T-helper 2 cell treated with Interferon-gamma antibody and Interleukin-4, amounts not matched to agents 5 μg/mL and 100 μg/mL, for 36 hours (primary cell): ENCODE measurements around the gene CAPN11.
A peak's percentile ranks its signal among the peaks of the same experiment; 100 is the strongest.
"Not testable (repeated sequence)": the region's sequence is repeated elsewhere in the genome, so short reads cannot be mapped to it uniquely, and the experiment has no call there.

Source experiments
- DNase-seq: peaks from one replicate; pipeline ENCODE4 v3.0.0; 2021; ENCODE audit warnings: low spot score
- H3K27ac Mint-ChIP-seq: one replicate; pipeline ENCODE4 v1.8.0; 2021; ENCODE audit warnings: mild to moderate bottlenecking, mixed read lengths
- H3K27me3 Mint-ChIP-seq: one replicate; pipeline ENCODE4 v1.8.0; 2021; ENCODE audit warnings: low read depth, mixed read lengths
- H3K36me3 Mint-ChIP-seq: one replicate; pipeline ENCODE4 v1.8.0; 2021; ENCODE audit warnings: low read depth, mixed read lengths
- H3K4me1 Mint-ChIP-seq: one replicate; pipeline ENCODE4 v1.8.0; 2021; ENCODE audit warnings: low read depth, mixed read lengths
- H3K4me3 Mint-ChIP-seq: one replicate; pipeline ENCODE4 v1.8.0; 2022; ENCODE audit warnings: mild to moderate bottlenecking, moderate library complexity, mixed read lengths
- H3K9me3 Mint-ChIP-seq: one replicate; pipeline ENCODE4 v1.8.0; 2021; ENCODE audit warnings: mixed read lengths

The CAPN11 gene

GRCh38 chr6:44176762-44177509 lies 18.3 kb downstream of the CAPN11 start:
- Mint-ChIP-seq H3K36me3 (no peaks in the 10 kb centered on the region), H3K9me3 (no peaks in the 10 kb centered on the region), H3K27me3 (no peaks in the 10 kb centered on the region), H3K4me1 (peaks cover 9% of the 10 kb centered on the region), H3K27ac (no peak overlapping the region), H3K4me3 (peak overlapping the region; percentile 32)
- DNase-seq: no peak

- Mint-ChIP-seq H3K4me1 (peaks cover 5% of the 10 kb centered on the region), H3K27me3 (no peaks in the 10 kb centered on the region), H3K36me3 (no peaks in the 10 kb centered on the region), H3K27ac (no peak overlapping the region), H3K9me3 (no peaks in the 10 kb centered on the region), H3K4me3 (no peak overlapping the region)
- DNase-seq: no peak
Measured at GRCh38 chr6:44177691-44178423, 19.2 kb downstream of the CAPN11 start.

GRCh38 chr6:44178424-44179071 lies 19.9 kb downstream of the CAPN11 start:
- Mint-ChIP-seq H3K9me3 (no peaks in the 10 kb centered on the region), H3K27me3 (no peaks in the 10 kb centered on the region), H3K27ac (no peak overlapping the region), H3K36me3 (no peaks in the 10 kb centered on the region), H3K4me1 (peaks cover 5% of the 10 kb centered on the region), H3K4me3 (no peak overlapping the region)
- no peak for DNase-seq

GRCh38 chr6:44179072-44179536 lies 20.5 kb downstream of the CAPN11 start:
- Mint-ChIP-seq H3K36me3 (no peaks in the 10 kb centered on the region), H3K9me3 (no peaks in the 10 kb centered on the region), H3K4me3 (no peak overlapping the region), H3K4me1 (peaks cover 5% of the 10 kb centered on the region), H3K27me3 (no peaks in the 10 kb centered on the region), H3K27ac (no peak overlapping the region)
- DNase-seq: no peak

- Mint-ChIP-seq H3K4me1 (peaks cover 5% of the 10 kb centered on the region), H3K9me3 (no peaks in the 10 kb centered on the region), H3K36me3 (no peaks in the 10 kb centered on the region), H3K4me3 (no peak overlapping the region), H3K27me3 (no peaks in the 10 kb centered on the region), H3K27ac (no peak overlapping the region)
- no peak for DNase-seq
Measured at GRCh38 chr6:44179648-44180047, 21.0 kb downstream of the CAPN11 start.

- no peaks in the 10 kb centered on the region for H3K9me3 Mint-ChIP-seq
- no peak for DNase-seq
- peaks cover 5% of the 10 kb centered on the region for H3K4me1 Mint-ChIP-seq
- H3K36me3 Mint-ChIP-seq: no peaks in the 10 kb centered on the region
- H3K27me3 Mint-ChIP-seq: no peaks in the 10 kb centered on the region
- no peak overlapping the region for H3K4me3 Mint-ChIP-seq
- H3K27ac Mint-ChIP-seq: no peak overlapping the region
Measured at GRCh38 chr6:44180406-44180805, 21.8 kb downstream of the CAPN11 start.

GRCh38 chr6:44180886-44181285 lies 22.3 kb downstream of the CAPN11 start:
- peaks cover 6% of the 10 kb centered on the region for H3K4me1 Mint-ChIP-seq
- no peaks in the 10 kb centered on the region for H3K27me3 Mint-ChIP-seq
- no peak overlapping the region for H3K27ac Mint-ChIP-seq
- H3K9me3 Mint-ChIP-seq: no peaks in the 10 kb centered on the region
- H3K36me3 Mint-ChIP-seq: no peaks in the 10 kb centered on the region
- no peak overlapping the region for H3K4me3 Mint-ChIP-seq
- DNase-seq: no peak

- H3K4me1 Mint-ChIP-seq, H3K27me3 Mint-ChIP-seq, DNase-seq, H3K9me3 Mint-ChIP-seq, H3K4me3 Mint-ChIP-seq, H3K36me3 Mint-ChIP-seq, H3K27ac Mint-ChIP-seq: not testable (repeated sequence)
Measured at GRCh38 chr6:44181784-44182183, 23.2 kb downstream of the CAPN11 start.

GRCh38 chr6:44182911-44183390 lies 24.3 kb downstream of the CAPN11 start:
- Mint-ChIP-seq H3K27me3 (no peaks in the 10 kb centered on the region), H3K27ac (no peak overlapping the region), H3K36me3 (no peaks in the 10 kb centered on the region), H3K9me3 (no peaks in the 10 kb centered on the region), H3K4me3 (no peak overlapping the region), H3K4me1 (peaks cover 7% of the 10 kb centered on the region)
- DNase-seq: no peak

GRCh38 chr6:44183783-44184182 lies 25.2 kb downstream of the CAPN11 start:
- no peak for DNase-seq
- Mint-ChIP-seq H3K27ac (no peak overlapping the region), H3K4me3 (no peak overlapping the region), H3K27me3 (no peaks in the 10 kb centered on the region), H3K4me1 (peaks cover 7% of the 10 kb centered on the region), H3K36me3 (no peaks in the 10 kb centered on the region), H3K9me3 (no peaks in the 10 kb centered on the region)

GRCh38 chr6:44185356-44185755 lies 26.7 kb downstream of the CAPN11 start:
- not testable (repeated sequence) for H3K9me3 Mint-ChIP-seq, H3K36me3 Mint-ChIP-seq

GRCh38 chr6:44185953-44186634 lies 27.5 kb downstream of the CAPN11 start:
- no peak for DNase-seq

More at GRCh38 chr6:44185356-44185755, 26.7 kb downstream of the CAPN11 start:
- DNase-seq, H3K27ac Mint-ChIP-seq, H3K4me1 Mint-ChIP-seq, H3K27me3 Mint-ChIP-seq, H3K4me3 Mint-ChIP-seq: not testable (repeated sequence)

GRCh38 chr6:44186635-44187025 lies 28.0 kb downstream of the CAPN11 start:
- no peaks in the 10 kb centered on the region for H3K27me3 Mint-ChIP-seq
- no peak overlapping the region for H3K27ac Mint-ChIP-seq
- H3K4me3 Mint-ChIP-seq: no peak overlapping the region
- no peaks in the 10 kb centered on the region for H3K36me3 Mint-ChIP-seq
- DNase-seq: no peak
- no peaks in the 10 kb centered on the region for H3K9me3 Mint-ChIP-seq
- H3K4me1 Mint-ChIP-seq: peaks cover 9% of the 10 kb centered on the region

More at GRCh38 chr6:44185953-44186634, 27.5 kb downstream of the CAPN11 start:
- Mint-ChIP-seq H3K4me1 (peaks cover 9% of the 10 kb centered on the region), H3K36me3 (no peaks in the 10 kb centered on the region), H3K27me3 (no peaks in the 10 kb centered on the region), H3K9me3 (no peaks in the 10 kb centered on the region), H3K4me3 (no peak overlapping the region), H3K27ac (no peak overlapping the region)
